GM10847 (cell line): ENCODE measurements around the gene CFAP251.

Experiments used
- POLR2A ChIP-seq: IDR thresholded peaks from 2 replicates; pipeline ENCODE4 v1.6.1; 2011; ENCODE audit not compliant: insufficient read length; ENCODE audit errors: extremely low read depth

Gene CFAP251

GRCh38 chr12:121898287-121898686 lies 20.1 kb upstream of the CFAP251 start:
- no peak for TF ChIP-seq POLR2A

- TF ChIP-seq POLR2A: no peak
Observed at GRCh38 chr12:121899590-121899989, 18.8 kb upstream of the CFAP251 start.

GRCh38 chr12:121903202-121903601 lies 15.2 kb upstream of the CFAP251 start:
- no peak for TF ChIP-seq POLR2A

GRCh38 chr12:121905746-121906145 lies 12.6 kb upstream of the CFAP251 start:
- no peak for TF ChIP-seq POLR2A

- TF ChIP-seq POLR2A: no peak
Observed at GRCh38 chr12:121908702-121909101, 9.7 kb upstream of the CFAP251 start.

GRCh38 chr12:121911824-121912585 lies 6.4 kb upstream of the CFAP251 start:
- no peak for TF ChIP-seq POLR2A

- no peak for TF ChIP-seq POLR2A
Observed at GRCh38 chr12:121915841-121916321, 2.5 kb upstream of the CFAP251 start.

GRCh38 chr12:121916719-121917118 lies 1.7 kb upstream of the CFAP251 start:
- TF ChIP-seq POLR2A: no peak

GRCh38 chr12:121918679-121919038 lies 267 bp downstream of the CFAP251 start:
- TF ChIP-seq POLR2A: no peak

GRCh38 chr12:121921066-121921465 lies 2.7 kb downstream of the CFAP251 start:
- no peak for TF ChIP-seq POLR2A

- no peak for TF ChIP-seq POLR2A
Observed at GRCh38 chr12:121925358-121925695, 6.9 kb downstream of the CFAP251 start.

- no peak for TF ChIP-seq POLR2A
Observed at GRCh38 chr12:121926874-121927706, 8.7 kb downstream of the CFAP251 start.

GRCh38 chr12:121927813-121928212 lies 9.4 kb downstream of the CFAP251 start:
- TF ChIP-seq POLR2A: no peak

- TF ChIP-seq POLR2A: no peak
Observed at GRCh38 chr12:121930862-121931261, 12.5 kb downstream of the CFAP251 start.

- no peak for TF ChIP-seq POLR2A
Observed at GRCh38 chr12:121932176-121932536, 13.8 kb downstream of the CFAP251 start.

GRCh38 chr12:121932914-121933521 lies 14.6 kb downstream of the CFAP251 start:
- no peak for TF ChIP-seq POLR2A
